AG09319 (cell line): Measurements from ENCODE around the gene FGD5.

ENCODE experiments used
- DNase-seq: peaks from one replicate; pipeline ENCODE4 v3.0.0-alpha.2; 2010; ENCODE audit warnings: low read depth; ENCODE audit errors: extremely low read depth
- TF ChIP-seq, protein P1 (sequence below): IDR thresholded peaks from 2 replicates; pipeline ENCODE4 v1.5.1; 2011; ENCODE audit warnings: low read depth, mild to moderate bottlenecking, inconsistent platforms, low read length, moderate library complexity

Gene FGD5

DNA sequence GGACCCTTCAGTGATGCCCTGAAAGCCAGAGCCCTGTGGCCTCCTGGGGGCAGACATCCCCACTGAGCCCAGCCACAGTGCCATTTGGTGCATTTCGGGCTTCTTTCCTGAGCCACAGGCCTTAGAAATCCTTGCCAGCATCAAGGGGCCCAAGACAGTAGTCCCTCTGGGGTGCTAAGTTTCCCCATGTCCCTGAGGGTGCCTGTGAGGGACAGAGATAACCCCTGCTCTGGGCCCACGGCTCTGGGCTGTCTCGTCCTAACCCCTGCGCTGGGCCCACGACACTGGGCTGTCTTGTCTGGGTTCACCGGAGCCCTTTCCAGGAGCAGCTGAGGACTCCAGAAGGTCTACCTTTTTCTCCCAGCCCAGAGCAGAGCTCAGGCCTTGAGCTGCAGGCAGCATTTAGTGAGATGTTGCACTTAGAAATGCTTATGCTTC lies 45.1 kb upstream of the FGD5 start:
- DNase-seq: no peak
- TF ChIP-seq, protein P1, sequence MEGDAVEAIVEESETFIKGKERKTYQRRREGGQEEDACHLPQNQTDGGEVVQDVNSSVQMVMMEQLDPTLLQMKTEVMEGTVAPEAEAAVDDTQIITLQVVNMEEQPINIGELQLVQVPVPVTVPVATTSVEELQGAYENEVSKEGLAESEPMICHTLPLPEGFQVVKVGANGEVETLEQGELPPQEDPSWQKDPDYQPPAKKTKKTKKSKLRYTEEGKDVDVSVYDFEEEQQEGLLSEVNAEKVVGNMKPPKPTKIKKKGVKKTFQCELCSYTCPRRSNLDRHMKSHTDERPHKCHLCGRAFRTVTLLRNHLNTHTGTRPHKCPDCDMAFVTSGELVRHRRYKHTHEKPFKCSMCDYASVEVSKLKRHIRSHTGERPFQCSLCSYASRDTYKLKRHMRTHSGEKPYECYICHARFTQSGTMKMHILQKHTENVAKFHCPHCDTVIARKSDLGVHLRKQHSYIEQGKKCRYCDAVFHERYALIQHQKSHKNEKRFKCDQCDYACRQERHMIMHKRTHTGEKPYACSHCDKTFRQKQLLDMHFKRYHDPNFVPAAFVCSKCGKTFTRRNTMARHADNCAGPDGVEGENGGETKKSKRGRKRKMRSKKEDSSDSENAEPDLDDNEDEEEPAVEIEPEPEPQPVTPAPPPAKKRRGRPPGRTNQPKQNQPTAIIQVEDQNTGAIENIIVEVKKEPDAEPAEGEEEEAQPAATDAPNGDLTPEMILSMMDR: no peak

DNA sequence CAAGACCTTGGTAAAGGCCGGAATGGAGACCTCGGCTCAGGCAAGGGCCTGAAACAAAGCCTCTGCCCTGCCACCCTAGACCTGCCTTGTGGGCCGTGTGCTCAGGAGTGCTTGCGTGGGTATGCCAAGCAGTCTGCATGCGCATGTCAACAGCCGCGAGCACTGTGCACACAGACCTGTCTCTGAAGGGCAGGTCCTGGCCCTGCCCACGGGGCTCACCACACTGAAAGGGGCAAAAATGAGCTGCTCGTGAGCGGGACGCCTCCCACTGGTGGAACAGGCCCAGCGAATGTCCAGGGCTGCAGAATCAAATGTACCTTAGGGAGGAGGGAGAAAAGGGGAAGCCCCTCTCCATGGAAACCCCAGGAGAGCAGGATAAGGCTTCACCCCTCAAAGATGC lies 44.3 kb upstream of the FGD5 start:
- TF ChIP-seq, protein P1: no peak
- DNase-seq: no peak

DNA sequence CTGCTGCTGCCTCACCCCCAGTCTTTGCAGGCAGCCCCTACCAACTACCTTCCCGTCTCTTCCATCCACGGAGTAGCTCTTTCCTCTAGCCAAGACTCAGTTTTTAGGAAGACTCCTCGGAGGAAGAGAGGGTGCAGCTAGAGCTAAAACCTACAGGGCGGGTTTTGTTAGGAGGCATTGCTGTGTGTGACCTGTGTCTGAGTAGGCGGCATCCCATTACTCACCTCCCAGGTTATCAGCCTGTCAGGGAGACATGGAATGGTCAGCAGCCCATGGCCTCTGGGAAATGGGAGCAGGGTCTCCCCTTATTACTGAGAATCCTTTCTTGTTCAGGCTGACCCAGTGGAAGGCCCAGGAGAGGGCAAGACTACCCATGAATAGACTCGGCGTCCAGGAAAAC lies 43.8 kb upstream of the FGD5 start:
- DNase-seq: no peak
- TF ChIP-seq, protein P1: no peak

DNA sequence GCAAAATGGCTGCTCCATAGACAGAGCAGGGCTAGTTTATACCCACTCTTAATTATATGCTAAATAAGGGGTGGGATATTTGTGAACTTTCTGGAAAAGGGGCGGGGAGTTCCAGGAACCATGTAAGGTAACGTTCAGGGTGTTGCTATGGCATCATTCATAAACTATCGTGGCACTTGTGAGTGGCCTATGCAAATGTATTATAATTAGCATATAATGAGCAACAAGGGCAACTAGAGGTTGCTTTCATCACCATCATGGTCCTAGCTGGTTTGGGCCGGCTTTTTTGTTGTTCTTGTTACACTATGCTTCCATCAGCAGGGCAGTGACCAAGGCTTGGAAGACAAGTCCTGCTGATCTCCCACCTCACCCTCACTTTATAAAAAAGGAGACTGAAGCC lies 43.2 kb upstream of the FGD5 start:
- TF ChIP-seq, protein P1: no peak

DNA sequence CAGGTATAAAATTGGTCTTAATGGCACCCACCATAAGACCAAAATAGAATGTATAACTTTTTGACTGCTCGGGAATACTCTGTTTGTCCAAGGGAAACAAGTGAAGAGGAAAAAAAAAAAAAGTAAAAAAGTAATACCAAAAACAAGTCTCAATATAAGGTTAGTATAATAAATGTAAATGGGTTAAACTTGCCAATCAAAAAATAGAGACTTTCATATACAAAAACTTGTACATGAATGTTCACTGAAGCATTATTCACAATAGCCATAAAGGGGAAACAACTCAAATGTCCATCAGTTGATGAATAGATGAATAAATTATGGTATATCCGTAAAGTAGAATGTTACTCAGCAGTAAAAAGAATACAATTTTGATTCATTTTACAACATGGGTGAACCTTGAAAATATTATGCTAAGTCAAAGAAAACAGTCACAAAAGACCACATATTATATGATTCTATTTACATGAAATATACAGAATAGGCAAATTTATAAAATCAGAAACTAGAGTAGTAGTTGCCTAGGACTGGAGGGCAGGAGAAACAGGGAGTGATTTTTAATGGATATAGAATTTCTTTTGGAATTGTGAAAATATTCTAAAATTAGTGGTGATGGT lies 39.6 kb upstream of the FGD5 start:
- TF ChIP-seq, protein P1: no peak
- DNase-seq: no peak

More for the DNA sequence above, 43.2 kb upstream of the FGD5 start:
- no peak for DNase-seq

DNA sequence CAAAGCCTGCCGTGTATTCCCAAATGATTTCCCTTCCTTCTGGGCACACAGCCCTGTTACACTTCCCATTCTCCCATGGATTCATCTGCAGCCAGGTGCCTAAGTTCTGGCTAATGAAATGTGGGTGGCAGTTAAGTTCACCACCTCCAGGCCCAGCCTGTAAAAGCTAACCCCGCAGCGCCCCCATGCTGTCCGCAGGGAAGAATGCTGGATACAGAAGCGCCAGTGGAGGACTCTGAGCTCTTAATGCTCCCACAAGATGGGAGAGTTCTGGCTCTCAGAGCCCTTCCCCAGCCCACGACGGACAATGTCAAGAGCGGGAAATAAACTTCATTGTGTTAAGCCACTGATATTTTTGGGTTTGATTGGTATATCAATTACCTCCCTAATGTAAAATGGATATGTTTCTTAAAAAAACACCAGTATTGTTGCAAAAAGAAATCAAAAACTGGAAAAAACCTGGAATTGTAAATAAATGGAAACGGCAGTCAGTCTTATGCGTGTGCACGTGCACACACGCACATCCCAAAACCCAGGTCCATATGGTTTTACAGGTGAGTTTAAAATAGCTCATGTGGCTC lies 37.7 kb upstream of the FGD5 start:
- TF ChIP-seq, protein P1: peak; percentile 53
- DNase-seq: no peak

DNA sequence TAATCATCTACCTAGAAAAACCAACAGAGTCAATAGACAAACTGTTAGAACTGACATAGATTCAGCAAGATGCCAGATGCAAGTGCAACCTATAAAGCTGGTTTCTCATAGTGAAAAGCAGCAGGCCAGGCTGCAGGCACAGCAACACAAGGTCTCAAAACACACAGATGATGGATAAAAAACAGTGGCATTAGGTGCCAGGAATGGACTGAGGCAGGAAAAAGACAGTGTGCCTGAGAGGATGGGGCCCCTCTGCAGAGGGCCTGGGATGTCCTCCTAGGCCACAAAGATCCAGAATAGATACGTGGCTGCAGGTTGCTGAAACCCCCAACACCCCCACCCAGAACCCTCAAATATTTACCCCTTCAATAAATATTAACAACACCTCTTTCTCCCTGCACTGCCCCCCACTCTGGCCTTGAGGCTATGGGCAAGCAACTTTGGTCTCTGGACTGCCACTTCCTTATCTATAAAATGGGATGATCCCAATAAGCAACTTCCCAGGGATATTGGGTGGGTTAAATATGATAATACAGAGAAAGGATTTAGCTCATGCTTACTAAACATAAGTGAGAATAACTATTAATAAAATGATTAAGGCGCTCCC lies 35.2 kb upstream of the FGD5 start:
- DNase-seq: no peak
- TF ChIP-seq, protein P1: no peak
